Mucosa of stomach (tissue), 1 donor: ENCODE results near the gene ELANE.

Source experiments
- H3K27me3 ChIP-seq: one replicate; pipeline ENCODE4 v1.7.0; 2013; ENCODE audit warnings: mild to moderate bottlenecking, low read length; ENCODE audit not compliant: control insufficient read depth, insufficient read depth
- H3K36me3 ChIP-seq: one replicate; pipeline ENCODE4 v1.7.0; 2013; ENCODE audit warnings: low read length; ENCODE audit not compliant: control insufficient read depth, insufficient read depth
- H3K4me1 ChIP-seq: one replicate; pipeline ENCODE4 v1.7.0; 2013; ENCODE audit warnings: mild to moderate bottlenecking, low read length; ENCODE audit not compliant: control insufficient read depth, insufficient read depth
- H3K4me3 ChIP-seq: one replicate; pipeline ENCODE4 v1.7.0; 2013; ENCODE audit warnings: low read length
- H3K9ac ChIP-seq: one replicate; pipeline ENCODE4 v1.7.0; 2013; ENCODE audit warnings: mild to moderate bottlenecking, low read length, moderate library complexity
- H3K9me3 ChIP-seq: one replicate; pipeline ENCODE4 v1.7.0; 2013; ENCODE audit warnings: mild to moderate bottlenecking, low read length, moderate library complexity; ENCODE audit not compliant: control insufficient read depth
- donor health status: Pancreatic carcinoma.

The ELANE gene

GRCh38 chr19:852136-853013, at the start of gene ELANE:
Gene ELANE, plus strand, starts transcription at chr19:852303. Its CDS starts 26 bp downstream, at chr19:852329.
- Histone ChIP-seq H3K9me3 (no peaks in the 10 kb centered on the region), H3K4me1 (no peaks in the 10 kb centered on the region), H3K9ac (no peak within 1 kb of the TSS), H3K27me3 (peaks cover 34% of the 10 kb centered on the region), H3K36me3 (no peaks in the 10 kb centered on the region), H3K4me3 (no peak within 1 kb of the TSS)

- no peaks in the 10 kb centered on the region for H3K27me3 ChIP-seq
- peaks cover 40% of the 10 kb centered on the region for H3K4me1 ChIP-seq
- no peaks in the 10 kb centered on the region for H3K9me3 ChIP-seq
- H3K36me3 ChIP-seq: peaks cover 31% of the 10 kb centered on the region
- no peak overlapping the region for H3K9ac ChIP-seq
- no peak overlapping the region for H3K4me3 ChIP-seq
Measured at GRCh38 chr19:802498-803098, 49.5 kb upstream of the ELANE start.

- no peak overlapping the region for H3K9ac ChIP-seq
- peaks cover 36% of the 10 kb centered on the region for H3K36me3 ChIP-seq
- peaks cover 40% of the 10 kb centered on the region for H3K4me1 ChIP-seq
- H3K4me3 ChIP-seq: no peak overlapping the region
- H3K27me3 ChIP-seq: no peaks in the 10 kb centered on the region
- no peaks in the 10 kb centered on the region for H3K9me3 ChIP-seq
Measured at GRCh38 chr19:803099-803561, 49.0 kb upstream of the ELANE start.

GRCh38 chr19:803686-804418, 48.3 kb upstream of the ELANE start:
- peaks cover 38% of the 10 kb centered on the region for H3K4me1 ChIP-seq

GRCh38 chr19:804419-805165, 47.5 kb upstream of the ELANE start:
- Histone ChIP-seq H3K27me3 (no peaks in the 10 kb centered on the region), H3K4me1 (peaks cover 31% of the 10 kb centered on the region), H3K4me3 (no peak overlapping the region), H3K9ac (no peak overlapping the region), H3K36me3 (peaks cover 36% of the 10 kb centered on the region), H3K9me3 (no peaks in the 10 kb centered on the region)

More at GRCh38 chr19:803686-804418, 48.3 kb upstream of the ELANE start:
- no peaks in the 10 kb centered on the region for H3K27me3 ChIP-seq
- no peaks in the 10 kb centered on the region for H3K9me3 ChIP-seq
- no peak overlapping the region for H3K4me3 ChIP-seq
- H3K36me3 ChIP-seq: peaks cover 36% of the 10 kb centered on the region
- no peak overlapping the region for H3K9ac ChIP-seq

- Histone ChIP-seq H3K27me3 (no peaks in the 10 kb centered on the region), H3K4me1 (peaks cover 25% of the 10 kb centered on the region), H3K9me3 (no peaks in the 10 kb centered on the region), H3K4me3 (no peak overlapping the region), H3K36me3 (peaks cover 39% of the 10 kb centered on the region), H3K9ac (no peak overlapping the region)
Measured at GRCh38 chr19:805166-805551, 46.9 kb upstream of the ELANE start.

- H3K4me3 ChIP-seq: no peak overlapping the region
- H3K4me1 ChIP-seq: peaks cover 18% of the 10 kb centered on the region
- peaks cover 44% of the 10 kb centered on the region for H3K36me3 ChIP-seq
- no peaks in the 10 kb centered on the region for H3K27me3 ChIP-seq
- no peaks in the 10 kb centered on the region for H3K9me3 ChIP-seq
- no peak overlapping the region for H3K9ac ChIP-seq
Measured at GRCh38 chr19:805600-806550, 46.2 kb upstream of the ELANE start.

GRCh38 chr19:806815-807421, 45.2 kb upstream of the ELANE start:
- Histone ChIP-seq H3K9ac (no peak overlapping the region), H3K9me3 (no peaks in the 10 kb centered on the region), H3K27me3 (no peaks in the 10 kb centered on the region), H3K4me3 (no peak overlapping the region), H3K36me3 (peaks cover 44% of the 10 kb centered on the region), H3K4me1 (peaks cover 7% of the 10 kb centered on the region)

- Histone ChIP-seq H3K36me3 (peaks cover 44% of the 10 kb centered on the region), H3K27me3 (no peaks in the 10 kb centered on the region), H3K4me1 (no peaks in the 10 kb centered on the region), H3K9ac (no peak overlapping the region), H3K9me3 (no peaks in the 10 kb centered on the region), H3K4me3 (no peak overlapping the region)
Measured at GRCh38 chr19:807627-808422, 44.3 kb upstream of the ELANE start.

- H3K4me3 ChIP-seq: no peak overlapping the region
- peaks cover 41% of the 10 kb centered on the region for H3K36me3 ChIP-seq
- H3K27me3 ChIP-seq: no peaks in the 10 kb centered on the region
- H3K9me3 ChIP-seq: no peaks in the 10 kb centered on the region
- no peaks in the 10 kb centered on the region for H3K4me1 ChIP-seq
- no peak overlapping the region for H3K9ac ChIP-seq
Measured at GRCh38 chr19:808423-808775, 43.7 kb upstream of the ELANE start.
